Osteoblast (primary cell): ENCODE results near the gene MAP3K9. TPM values are rescaled to one million over a fixed set of nuclear protein-coding genes. Genes with fewer than 3 reads are reported as not detected.

ENCODE experiments used
- DNase-seq: peaks from one replicate; pipeline ENCODE4 v3.0.0; 2011; ENCODE audit warnings: low spot score, mixed read lengths; ENCODE audit not compliant: insufficient read length; ENCODE audit errors: missing footprints
- H2AFZ ChIP-seq: 2 replicates; pipeline ENCODE4 v1.6.0; 2011; ENCODE audit warnings: mild to moderate bottlenecking, low read length
- H3K27ac ChIP-seq: 2 replicates; pipeline ENCODE4 v1.5.1; 2011; ENCODE audit warnings: mild to moderate bottlenecking, low read depth, low read length, moderate library complexity
- H3K27me3 ChIP-seq: 2 replicates; pipeline ENCODE4 v1.6.0; 2012; ENCODE audit warnings: mild to moderate bottlenecking, control low read depth, inconsistent platforms, low read length, moderate library complexity; ENCODE audit not compliant: insufficient read depth
- H3K36me3 ChIP-seq: 2 replicates; pipeline ENCODE4 v1.5.1; 2011; ENCODE audit warnings: mild to moderate bottlenecking, low read length, control low read depth, moderate library complexity; ENCODE audit not compliant: insufficient read depth
- H3K4me1 ChIP-seq: 2 replicates; pipeline ENCODE4 v1.5.1; 2011; ENCODE audit warnings: mild to moderate bottlenecking, low read length, control low read depth, moderate library complexity; ENCODE audit not compliant: insufficient read depth
- H3K4me2 ChIP-seq: 2 replicates; pipeline ENCODE4 v1.6.0; 2011; ENCODE audit warnings: mild to moderate bottlenecking, low read length; ENCODE audit not compliant: insufficient read depth
- H3K4me3 ChIP-seq: fragments of 200-600 bp; sonication (generic); 3 replicates; pipeline ENCODE4 v1.5.1; 2012; ENCODE audit warnings: mild to moderate bottlenecking, low read length, inconsistent platforms; ENCODE audit not compliant: insufficient read depth
- H3K79me2 ChIP-seq: 2 replicates; pipeline ENCODE4 v1.6.0; 2012; ENCODE audit warnings: mild to moderate bottlenecking, low read length, control low read depth, inconsistent platforms; ENCODE audit not compliant: insufficient read depth
- H3K9me3 ChIP-seq: 2 replicates; pipeline ENCODE4 v1.5.1; 2011; ENCODE audit warnings: low read depth, low read length, control low read depth
- H4K20me1 ChIP-seq: 2 replicates; pipeline ENCODE4 v1.6.0; 2012; ENCODE audit warnings: mild to moderate bottlenecking, low read length, control low read depth; ENCODE audit not compliant: insufficient read depth
- total RNA-seq: library from RNA; depleted of rRNA; stranded (reverse); fragments of >200 nt; gene quantifications from 2 replicates; pipeline ENCODE4 v1.2.3, GENCODE V29; 2012
- TF ChIP-seq, protein P1 (sequence below): IDR thresholded peaks from 2 replicates; pipeline ENCODE4 v1.5.1; 2011; ENCODE audit warnings: mild to moderate bottlenecking, low read depth, low read length, moderate library complexity; ENCODE audit errors: extremely low read depth

The MAP3K9 gene
- total RNA-seq, 1 donor = under 0.01 TPM

DNA sequence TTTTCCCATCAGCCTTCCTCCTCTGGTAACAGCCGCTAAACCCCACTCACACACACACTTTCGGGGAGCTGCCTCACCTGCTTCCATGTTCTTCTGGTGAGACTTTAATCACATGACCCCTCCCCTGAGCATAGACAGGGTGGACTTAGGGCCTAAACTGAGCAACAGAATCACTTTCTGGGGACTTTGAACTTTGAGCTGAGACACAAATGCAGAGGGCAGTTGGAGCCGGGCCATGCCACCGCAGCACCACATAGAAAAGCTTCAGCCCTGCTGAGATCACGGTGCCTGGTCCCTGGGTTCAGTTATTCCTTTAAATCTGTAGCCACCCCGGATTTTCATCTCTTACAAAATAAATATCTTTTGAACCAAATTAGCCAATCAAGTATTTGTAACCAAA, 18.4 kb upstream of the MAP3K9 start:
- Histone ChIP-seq H3K27ac (no peak overlapping the region), H3K4me1 (peaks cover 2% of the 10 kb centered on the region), H3K79me2 (no peaks in the 10 kb centered on the region), H3K27me3 (no peaks in the 10 kb centered on the region), H3K4me3 (no peak overlapping the region), H2AFZ (no peak overlapping the region), H3K9me3 (no peaks in the 10 kb centered on the region), H4K20me1 (no peaks in the 10 kb centered on the region), H3K4me2 (no peak overlapping the region), H3K36me3 (no peaks in the 10 kb centered on the region)
- no peak for DNase-seq
- TF ChIP-seq, protein P1, sequence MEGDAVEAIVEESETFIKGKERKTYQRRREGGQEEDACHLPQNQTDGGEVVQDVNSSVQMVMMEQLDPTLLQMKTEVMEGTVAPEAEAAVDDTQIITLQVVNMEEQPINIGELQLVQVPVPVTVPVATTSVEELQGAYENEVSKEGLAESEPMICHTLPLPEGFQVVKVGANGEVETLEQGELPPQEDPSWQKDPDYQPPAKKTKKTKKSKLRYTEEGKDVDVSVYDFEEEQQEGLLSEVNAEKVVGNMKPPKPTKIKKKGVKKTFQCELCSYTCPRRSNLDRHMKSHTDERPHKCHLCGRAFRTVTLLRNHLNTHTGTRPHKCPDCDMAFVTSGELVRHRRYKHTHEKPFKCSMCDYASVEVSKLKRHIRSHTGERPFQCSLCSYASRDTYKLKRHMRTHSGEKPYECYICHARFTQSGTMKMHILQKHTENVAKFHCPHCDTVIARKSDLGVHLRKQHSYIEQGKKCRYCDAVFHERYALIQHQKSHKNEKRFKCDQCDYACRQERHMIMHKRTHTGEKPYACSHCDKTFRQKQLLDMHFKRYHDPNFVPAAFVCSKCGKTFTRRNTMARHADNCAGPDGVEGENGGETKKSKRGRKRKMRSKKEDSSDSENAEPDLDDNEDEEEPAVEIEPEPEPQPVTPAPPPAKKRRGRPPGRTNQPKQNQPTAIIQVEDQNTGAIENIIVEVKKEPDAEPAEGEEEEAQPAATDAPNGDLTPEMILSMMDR = no peak

DNA sequence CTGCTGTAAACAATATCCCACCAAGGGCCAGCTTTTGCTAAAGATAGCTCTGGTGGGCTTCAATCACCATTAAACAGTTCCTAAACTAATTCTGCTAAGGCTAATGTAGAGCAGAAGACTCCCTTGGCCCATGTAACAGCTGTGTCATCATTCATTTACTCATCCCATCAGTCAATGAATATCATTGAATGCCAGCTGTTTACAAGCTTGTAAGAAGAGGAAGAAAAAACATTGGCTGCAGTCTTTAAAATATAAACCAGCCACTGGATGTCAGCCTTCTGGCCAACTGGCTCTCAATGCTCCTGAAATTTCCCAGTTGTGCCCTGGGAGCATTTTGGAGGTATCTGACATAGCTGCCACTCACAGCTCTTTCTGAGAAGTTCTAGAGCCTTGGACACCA, 18.0 kb upstream of the MAP3K9 start:
- no peak overlapping the region for H3K4me3 ChIP-seq
- no peaks in the 10 kb centered on the region for H3K36me3 ChIP-seq
- DNase-seq = peak; percentile 88
- TF ChIP-seq, protein P1 = peak; percentile 12
- no peak overlapping the region for H3K27ac ChIP-seq
- H3K27me3 ChIP-seq = no peaks in the 10 kb centered on the region
- H3K4me2 ChIP-seq = no peak overlapping the region
- H3K79me2 ChIP-seq = no peaks in the 10 kb centered on the region
- peaks cover 3% of the 10 kb centered on the region for H3K4me1 ChIP-seq
- no peak overlapping the region for H2AFZ ChIP-seq
- no peaks in the 10 kb centered on the region for H4K20me1 ChIP-seq
- no peaks in the 10 kb centered on the region for H3K9me3 ChIP-seq

DNA sequence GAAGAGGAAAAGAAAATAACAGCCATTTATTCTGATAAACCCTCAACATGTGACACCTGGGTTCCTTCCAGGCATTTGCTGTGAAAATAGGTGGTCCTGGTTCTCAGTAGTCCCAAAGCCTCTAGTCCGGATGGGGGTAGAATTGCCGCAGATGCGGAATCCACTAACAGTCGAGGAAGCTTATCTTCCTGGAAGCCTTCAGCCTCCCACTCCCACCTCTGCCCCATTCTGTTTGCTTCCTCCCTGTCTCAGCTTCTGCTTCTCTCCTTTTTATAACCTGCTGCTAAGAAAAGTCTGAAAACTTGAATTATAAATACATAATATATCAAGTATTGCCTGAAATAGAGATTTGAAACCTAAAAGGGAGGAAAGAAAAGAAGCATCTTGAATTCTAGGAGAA, 14.0 kb upstream of the MAP3K9 start:
- no peak overlapping the region for H2AFZ ChIP-seq
- H3K4me1 ChIP-seq = peaks cover 11% of the 10 kb centered on the region
- H3K4me3 ChIP-seq = no peak overlapping the region

DNA sequence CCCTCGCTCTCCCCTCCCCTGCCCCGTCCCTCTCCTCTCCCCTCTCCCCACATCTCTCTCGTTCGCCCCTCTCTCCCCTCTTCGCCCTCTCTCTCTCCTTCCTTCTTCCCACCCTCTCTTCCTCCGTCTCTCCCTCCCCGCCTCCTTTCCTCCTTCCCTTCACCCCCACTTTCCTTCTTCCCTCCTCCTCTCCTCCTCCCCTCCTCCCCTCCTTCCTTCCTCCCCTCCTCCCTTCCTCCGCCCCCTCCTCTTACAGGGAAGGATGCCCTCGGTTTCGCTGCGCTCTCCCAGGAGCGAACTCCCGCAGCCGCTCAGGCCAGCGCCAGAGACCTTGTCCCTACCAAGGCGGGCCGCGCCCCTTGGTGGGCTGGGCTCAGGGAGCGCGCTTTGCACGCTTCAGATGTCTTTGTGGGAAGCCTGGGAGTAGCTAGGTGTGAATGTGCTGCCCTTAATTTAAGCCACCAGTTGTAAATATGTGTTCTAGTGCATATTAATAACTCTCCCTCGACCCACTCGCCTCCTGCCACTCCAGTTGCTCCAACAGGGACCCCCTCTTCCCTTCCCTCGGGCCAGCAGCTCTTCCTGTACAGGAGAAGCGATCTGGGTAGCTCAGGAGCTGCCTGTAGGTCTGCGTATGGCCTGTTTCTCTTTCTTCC, 13.3 kb upstream of the MAP3K9 start:
- Histone ChIP-seq H3K27ac (peak overlapping the region; percentile 55), H3K27me3 (no peaks in the 10 kb centered on the region), H2AFZ (peak overlapping the region; percentile 90), H3K4me2 (peak overlapping the region; percentile 89), H4K20me1 (no peaks in the 10 kb centered on the region), H3K9me3 (no peaks in the 10 kb centered on the region), H3K4me1 (peaks cover 11% of the 10 kb centered on the region), H3K36me3 (no peaks in the 10 kb centered on the region), H3K79me2 (no peaks in the 10 kb centered on the region), H3K4me3 (peak overlapping the region; percentile 78)
- peak; percentile 81 for DNase-seq
- TF ChIP-seq, protein P1 = no peak

More for the DNA sequence above, 14.0 kb upstream of the MAP3K9 start:
- no peaks in the 10 kb centered on the region for H3K36me3 ChIP-seq
- H3K27ac ChIP-seq = no peak overlapping the region
- TF ChIP-seq, protein P1 = no peak
- H3K79me2 ChIP-seq = no peaks in the 10 kb centered on the region
- H3K9me3 ChIP-seq = no peaks in the 10 kb centered on the region
- H4K20me1 ChIP-seq = no peaks in the 10 kb centered on the region
- no peaks in the 10 kb centered on the region for H3K27me3 ChIP-seq
- H3K4me2 ChIP-seq = no peak overlapping the region
- no peak for DNase-seq
